ENCODE data around the gene C2.
"Not testable (repeated sequence)": the region's sequence is repeated elsewhere in the genome, so short reads cannot be mapped to it uniquely, and the experiment has no call there.

C2 gene

DNA sequence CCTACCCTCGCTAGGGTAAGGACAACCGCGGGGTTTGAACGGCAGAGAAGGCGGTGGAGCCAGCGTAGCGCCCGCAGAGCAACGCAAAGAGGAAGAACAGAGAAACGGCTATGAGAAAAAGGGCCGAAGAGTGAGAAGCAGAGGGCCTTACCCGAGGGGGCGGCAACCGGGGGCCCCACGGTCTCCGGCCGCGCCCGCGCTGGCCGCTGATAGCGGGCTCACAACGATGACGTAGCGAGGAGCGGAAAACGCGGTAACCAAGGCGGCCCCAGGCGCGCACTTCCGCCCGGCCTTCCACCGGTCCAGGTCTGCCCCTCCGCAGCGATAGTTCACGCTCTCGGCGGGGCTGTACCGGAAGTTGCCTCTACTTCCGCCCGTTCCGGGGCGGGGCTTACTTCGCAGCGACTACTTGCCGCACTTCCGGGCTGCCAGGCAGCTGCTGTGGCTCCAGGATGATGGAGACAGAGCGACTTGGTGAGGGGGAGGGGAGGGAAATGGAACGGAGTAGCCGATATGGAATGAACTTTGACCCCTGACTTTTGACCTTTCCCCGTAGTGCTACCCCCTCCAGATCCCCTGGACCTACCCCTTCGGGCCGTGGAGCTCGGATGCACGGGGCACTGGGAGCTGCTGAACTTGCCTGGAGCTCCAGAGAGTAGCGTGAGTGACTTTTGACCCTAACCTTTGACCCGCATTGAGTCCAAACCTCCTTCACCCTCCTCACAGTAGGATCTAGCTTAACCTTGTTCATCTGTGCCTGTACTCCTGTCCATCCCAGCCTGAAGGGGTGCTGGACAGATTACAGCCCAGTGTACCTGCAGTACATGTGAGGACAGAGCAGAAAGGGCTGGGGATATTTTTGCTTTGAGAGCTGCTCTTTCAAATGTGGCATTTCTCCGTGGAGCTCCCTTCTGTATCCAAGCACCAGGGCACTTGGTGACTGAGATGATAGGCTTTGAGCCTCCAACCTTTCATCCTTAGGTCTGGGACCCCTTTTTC lies 31.5 kb downstream of the C2 start, which contains the start of the genes NELFE and SKIC2:
NELFE (minus strand) TSS at position 231 of the 999 bp plus-strand sequence. CDS start 525 bp downstream, outside the sequence.
SKIC2 (plus strand) TSS at position 435 of the 999 bp plus-strand sequence; CDS start at position 453, 18 bp downstream.
- DNase-seq = peak; percentile 100

DNA sequence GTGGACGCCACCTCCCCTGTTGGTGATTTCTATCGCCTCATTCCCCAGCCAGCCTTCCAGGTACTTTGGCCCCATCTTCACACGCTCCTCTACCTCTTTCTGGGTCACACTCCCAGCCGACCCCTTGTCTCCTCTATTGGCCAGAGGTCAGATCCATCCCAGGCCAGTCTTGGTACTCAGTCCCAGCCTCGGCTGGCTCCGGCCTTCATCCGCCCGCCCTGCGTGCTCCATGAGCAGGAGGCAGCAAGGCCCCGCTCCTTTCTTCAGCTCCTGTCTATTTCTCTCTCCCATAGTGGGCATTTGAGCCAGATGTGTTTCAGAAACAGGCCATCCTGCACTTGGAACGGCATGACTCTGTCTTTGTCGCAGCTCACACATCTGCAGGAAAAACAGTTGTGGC lies 34.1 kb downstream of the C2 start:
- no peak for DNase-seq

DNA sequence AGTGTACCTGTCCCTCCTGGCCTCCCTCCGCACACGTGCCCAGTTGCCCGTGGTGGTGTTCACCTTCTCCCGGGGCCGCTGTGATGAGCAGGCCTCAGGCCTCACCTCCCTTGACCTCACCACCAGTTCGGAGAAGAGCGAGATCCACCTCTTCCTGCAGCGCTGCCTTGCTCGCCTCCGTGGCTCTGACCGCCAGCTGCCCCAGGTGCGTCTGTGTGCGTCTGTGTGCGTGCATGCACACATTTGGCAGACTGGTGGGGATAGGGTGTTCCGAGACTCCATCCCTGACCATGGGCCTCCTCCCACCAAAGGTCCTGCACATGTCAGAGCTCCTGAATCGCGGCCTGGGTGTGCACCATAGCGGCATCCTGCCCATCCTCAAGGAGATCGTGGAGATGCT lies 36.4 kb downstream of the C2 start:
- no peak for DNase-seq

DNA sequence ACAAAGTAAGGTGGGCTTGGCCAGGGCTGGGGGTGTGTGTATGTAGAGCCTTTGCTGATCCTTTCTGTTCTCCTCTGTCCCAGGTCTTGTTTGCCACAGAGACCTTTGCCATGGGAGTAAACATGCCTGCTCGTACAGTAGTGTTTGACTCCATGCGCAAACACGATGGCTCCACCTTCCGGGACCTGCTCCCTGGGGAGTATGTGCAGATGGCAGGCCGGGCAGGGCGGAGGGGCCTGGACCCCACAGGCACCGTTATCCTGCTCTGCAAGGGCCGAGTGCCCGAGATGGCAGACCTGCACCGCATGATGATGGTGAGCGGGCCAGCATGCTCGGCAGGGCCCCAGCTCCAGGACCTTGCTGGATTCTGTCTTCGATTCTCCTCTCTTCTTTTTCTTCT lies 38.2 kb downstream of the C2 start:
- DNase-seq = no peak

DNA sequence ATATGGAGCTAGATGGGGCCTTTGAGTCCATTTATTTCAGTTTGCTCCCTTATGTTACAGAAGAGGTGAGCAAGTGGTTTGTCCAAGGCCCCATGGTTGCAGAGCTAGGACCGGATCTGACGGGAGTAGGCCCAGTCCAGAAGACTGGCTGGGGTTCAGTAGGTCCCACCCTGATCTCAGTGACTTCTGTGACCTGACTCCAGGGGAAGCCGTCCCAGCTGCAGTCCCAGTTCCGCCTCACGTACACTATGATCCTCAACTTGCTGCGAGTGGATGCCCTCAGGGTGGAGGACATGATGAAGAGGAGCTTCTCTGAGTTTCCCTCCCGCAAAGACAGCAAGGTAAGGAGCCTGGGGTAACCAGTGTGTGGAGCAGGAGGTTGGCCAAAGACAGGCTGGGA lies 39.0 kb downstream of the C2 start:
- no peak for DNase-seq

DNA sequence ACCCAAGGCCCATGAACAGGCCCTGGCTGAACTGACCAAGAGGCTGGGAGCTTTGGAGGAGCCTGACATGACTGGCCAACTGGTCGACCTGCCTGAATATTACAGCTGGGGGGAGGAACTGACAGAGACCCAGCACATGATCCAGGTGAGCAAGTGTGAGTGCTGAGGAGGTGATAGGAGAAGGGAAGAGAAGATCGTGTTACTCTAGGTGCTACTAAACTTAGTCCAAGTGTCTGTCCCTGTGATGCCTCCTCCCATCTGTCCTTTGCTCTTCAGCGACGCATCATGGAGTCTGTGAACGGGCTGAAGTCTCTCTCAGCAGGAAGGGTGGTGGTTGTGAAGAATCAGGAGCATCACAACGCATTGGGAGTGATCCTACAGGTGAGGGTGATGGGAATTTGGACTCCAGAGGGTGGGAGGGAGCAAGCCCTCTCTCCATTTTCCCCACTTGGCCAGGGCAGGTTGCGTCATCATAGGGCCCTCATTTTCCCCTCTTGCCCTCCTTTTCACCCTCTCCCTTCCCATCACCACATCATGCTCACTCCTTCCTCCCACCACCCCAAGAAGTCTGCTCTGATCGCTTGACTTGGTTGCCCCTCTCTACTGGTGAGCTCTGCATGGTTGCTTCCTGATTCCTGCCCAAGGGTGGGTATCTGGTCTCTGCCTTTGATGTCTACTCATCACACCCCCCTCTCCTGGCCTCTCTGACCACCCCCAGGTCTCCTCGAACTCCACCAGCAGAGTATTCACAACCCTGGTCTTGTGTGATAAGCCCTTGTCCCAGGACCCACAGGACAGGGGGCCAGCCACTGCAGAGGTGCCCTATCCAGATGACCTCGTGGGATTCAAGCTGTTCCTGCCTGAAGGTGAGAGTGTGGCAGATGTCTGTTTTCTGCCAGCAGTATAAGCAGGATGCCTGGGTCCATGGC lies 39.7 kb downstream of the C2 start:
- DNase-seq = no peak

DNA sequence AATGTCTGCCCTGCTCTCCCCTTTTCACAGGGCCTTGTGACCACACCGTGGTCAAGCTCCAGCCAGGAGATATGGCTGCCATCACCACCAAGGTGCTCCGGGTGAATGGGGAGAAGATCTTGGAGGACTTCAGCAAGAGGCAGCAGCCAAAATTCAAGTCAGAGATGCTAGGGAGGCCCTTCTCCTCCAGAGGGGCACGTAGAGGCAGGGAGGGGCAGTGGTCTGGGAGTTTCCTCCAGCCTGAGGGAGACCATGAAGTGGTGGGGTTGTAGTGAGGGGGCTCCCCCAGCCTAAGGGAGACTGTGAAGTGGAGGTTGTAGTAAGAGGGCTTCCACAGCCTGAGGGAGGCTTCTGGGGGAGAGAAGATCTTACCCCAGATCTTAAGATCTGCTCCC lies 40.4 kb downstream of the C2 start:
- DNase-seq = no peak

DNA sequence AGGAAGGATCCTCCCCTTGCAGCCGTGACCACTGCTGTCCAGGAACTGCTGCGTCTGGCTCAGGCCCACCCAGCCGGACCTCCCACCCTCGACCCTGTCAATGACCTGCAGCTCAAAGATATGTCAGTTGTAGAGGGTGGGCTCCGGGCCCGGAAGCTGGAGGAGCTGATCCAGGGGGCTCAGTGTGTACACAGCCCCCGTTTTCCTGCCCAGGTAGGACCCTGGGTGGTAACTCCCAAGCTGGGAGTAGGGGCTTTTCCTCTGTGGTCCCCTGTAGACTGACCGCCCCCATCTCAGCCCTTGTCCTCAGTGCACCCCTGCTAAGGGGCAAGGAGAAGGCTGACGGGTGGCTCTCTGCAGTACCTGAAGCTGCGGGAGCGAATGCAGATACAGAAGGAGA lies 40.8 kb downstream of the C2 start:
- DNase-seq = no peak

DNA sequence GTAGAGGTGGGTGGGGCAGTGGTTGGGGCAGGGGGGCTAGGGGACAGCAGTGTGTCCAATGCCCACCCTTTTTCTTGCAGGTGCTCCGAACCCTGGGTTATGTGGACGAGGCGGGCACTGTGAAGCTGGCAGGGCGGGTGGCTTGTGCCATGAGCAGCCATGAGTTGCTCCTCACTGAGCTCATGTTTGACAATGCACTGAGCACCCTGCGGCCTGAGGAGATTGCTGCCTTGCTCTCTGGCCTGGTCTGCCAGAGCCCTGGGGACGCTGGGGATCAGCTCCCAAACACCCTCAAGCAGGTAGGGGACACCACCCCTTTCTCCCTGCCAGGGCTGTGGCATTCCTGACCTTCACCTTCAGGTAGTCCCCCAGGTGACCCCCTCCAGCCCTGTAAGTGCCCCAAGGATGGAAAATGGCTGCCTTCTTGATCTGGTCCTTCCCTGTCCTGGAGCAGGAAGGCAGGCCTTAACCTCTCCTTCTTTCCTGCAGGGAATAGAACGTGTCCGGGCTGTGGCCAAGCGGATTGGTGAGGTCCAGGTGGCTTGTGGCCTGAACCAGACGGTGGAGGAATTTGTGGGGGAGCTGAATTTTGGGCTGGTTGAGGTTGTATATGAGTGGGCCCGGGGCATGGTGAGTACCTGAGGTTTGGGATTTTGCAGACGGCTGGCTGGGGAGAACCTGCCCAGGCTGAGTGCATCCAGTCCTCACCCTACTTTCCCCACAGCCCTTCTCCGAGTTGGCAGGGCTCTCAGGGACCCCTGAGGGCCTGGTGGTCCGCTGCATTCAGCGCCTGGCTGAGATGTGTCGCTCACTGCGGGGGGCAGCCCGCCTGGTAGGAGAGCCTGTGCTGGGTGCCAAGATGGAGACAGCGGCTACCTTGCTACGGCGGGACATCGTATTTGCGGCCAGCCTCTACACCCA lies 41.5 kb downstream of the C2 start:
- no peak for DNase-seq

DNA sequence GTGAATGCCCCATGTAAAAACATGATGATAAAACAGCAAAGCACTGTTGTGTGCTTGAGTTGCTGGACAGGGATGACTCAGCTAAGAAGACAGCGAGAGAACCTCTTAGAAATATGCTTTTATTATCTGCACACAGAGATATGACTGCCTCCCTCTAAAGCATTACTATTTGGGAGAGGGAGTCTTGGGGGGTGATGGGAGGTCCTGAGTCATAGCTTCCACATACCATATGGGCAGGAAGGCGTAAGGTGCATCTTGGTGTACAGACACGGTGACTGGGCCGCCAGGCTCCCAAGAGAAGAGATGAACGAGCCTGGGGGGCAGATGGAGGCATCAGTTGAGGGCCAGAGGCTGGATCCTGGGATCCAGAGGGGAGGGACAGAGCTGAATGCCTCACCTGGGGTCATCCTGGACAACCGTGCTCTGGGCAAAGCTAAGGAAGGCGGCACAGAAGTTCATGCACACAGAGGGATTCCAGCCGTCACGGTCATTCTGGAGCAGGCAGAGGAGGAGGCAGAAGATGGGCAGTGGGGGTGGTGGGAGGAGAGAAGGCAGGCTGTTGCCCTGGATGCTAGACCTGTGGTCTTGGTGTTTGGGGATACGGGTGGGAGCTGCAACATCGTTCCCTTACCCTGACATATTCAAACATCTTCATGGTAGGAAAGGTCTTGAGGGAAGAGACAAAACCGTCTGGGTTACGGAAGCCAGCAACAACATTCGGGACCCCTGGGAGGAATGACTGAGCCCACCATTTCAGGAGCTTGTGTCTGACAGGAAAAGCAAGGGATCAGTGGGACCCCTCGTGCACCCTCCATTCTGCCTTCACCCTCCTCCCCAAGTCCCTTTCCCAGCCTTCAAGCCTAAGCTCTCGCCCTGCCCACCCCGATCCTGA lies 42.4 kb downstream of the C2 start:
- no peak for DNase-seq

DNA sequence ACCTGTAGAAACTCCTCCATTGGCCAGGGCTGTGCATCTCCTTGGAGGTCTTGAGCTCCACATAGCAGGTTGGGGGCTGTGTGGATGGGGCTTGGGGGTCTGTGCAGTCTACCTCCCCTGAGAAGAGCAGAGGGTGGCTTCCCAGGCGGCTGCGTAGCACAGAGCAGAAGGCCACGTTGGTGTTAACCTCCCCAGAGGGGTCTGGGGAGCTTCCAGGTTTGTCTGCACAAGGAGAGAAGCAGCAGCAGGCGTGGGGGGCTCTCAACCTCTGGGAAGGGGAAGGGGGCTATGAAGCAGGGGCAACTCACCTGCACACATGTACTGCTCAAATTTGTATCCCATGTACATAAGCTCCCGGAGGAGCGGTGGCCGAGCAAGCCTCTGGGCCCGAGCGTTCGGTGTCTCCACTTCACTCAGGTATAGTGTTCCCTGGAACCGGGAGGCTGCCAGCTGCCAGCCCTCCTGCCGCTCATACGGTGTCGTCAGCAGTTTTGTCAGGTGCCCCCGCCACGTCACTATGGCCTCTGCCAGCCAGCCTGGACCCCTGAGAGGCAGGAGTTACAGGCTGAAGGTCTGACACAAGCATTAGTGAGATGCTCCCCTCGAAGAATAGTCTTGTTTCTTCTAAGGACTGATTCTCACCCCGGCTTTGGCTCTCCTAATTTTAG lies 43.2 kb downstream of the C2 start:
- DNase-seq = no peak

DNA sequence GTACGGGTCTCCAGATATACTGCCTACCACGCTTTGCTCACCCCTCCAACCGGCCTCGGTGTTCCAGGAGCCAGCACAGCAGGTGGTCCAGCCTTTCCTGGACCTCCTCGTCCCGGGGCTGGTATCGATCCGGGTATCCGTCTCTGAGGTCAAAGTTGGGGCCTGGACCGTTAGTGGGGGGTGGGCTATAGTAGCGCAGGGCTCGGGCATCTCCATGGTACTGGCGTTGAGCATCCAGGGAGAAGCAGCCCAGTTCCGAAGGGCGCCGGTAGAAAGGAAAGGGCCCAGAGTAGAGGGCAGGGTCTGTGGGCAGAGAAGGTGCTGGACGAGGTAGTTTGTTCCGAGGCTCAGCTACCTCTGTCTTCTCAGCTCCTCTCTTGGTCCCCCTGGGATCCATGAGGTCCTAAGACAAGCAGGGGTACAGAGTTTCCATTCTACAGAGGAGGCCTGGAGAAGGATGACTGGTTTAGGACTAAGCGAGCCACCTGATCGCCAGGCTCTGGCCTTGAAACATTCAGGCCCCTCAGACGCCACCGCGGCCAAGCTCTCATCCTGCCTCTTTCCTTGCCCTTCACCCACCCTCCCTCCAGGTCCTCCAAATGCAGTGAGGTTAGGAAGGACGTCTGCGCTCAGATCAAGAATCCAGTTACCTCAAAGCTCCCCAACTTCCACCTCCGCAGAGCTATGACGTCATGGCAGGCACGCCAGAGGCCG lies 43.9 kb downstream of the C2 start:
- no peak for DNase-seq

DNA sequence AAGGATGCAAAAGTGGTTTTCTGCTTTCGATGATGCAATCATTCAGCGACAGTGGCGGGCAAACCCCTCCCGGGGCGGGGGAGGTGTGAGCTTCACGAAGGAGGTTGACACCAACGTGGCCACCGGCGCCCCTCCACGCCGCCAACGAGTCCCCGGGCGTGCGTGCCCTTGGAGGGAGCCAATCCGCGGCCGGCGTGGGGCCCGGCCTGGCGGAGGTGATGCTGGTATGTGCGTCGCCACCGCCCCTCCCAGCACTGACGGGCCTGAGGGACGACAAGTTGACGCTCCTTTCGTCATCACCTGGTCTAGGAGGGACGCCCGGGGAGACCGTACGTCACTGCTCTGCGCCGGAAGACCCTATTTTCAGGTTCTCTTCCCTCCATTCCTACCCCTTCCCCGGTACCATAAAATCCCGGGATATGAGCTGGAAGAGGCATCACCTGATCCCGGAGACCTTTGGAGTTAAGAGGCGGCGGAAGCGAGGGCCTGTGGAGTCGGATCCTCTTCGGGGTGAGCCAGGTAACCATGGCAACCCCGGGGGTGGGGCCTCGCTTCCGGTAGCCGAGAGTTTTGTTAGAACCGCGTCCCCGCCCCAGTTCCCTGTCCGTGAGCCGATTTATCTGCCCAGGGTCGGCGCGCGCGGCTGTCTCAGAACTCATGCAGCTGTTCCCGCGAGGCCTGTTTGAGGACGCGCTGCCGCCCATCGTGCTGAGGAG lies 44.6 kb downstream of the C2 start, which contains the start of gene DXO:
DXO (minus strand) TSS at position 146 of the 716 bp plus-strand sequence. CDS start 463 bp downstream, outside the sequence.
- peak; percentile 98 for DNase-seq

DNA sequence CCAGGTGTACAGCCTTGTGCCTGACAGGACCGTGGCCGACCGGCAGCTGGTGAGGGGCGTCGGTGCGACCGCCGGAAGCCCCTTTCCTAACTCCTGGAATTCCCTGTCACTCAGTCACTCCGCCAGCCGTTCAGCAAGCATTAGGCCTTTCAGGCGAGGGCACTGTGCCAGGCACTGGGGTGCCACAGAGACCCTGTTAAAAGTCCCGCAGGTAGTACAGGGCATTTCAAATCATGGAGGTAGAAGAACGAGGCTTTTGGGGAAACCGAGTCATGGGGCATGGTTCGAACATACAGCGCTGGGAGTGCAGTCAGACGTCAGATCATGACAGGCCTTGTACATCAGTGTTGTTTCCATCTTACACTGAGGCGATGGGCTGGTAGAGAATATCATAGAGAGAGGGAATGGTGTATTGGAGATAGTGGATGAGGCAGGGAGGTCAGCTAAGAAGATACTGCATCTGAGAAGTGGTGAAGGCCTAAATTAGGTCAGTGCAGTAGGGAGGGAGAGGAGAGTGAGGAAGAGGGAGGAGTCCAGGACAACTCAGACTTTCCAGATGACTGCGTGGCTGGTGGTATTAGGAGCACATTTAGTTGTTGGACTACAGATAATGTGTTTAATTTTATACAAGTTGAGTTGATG lies 45.3 kb downstream of the C2 start:
- peak; percentile 35 for DNase-seq

DNA sequence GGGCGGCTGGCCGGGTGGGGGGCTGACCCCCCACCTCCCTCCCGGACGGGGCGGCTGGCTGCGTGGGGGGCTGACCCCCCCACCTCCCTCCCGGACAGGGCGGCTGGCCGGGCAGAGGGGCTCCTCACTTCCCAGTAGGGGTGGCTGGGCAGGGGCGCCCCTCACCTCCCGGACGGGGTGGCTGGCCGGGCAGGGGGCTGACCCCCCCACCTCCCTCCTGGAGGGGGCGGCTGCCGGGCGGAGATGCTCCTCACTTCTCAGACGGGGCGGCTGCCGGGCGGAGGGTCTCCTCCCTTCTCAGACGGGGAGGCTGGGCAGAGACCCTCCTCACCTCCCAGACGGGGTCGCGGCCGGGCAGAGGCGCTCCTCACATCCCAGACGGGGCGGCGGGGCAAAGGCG lies 48.5 kb downstream of the C2 start:
- DNase-seq = not testable (repeated sequence)

DNA sequence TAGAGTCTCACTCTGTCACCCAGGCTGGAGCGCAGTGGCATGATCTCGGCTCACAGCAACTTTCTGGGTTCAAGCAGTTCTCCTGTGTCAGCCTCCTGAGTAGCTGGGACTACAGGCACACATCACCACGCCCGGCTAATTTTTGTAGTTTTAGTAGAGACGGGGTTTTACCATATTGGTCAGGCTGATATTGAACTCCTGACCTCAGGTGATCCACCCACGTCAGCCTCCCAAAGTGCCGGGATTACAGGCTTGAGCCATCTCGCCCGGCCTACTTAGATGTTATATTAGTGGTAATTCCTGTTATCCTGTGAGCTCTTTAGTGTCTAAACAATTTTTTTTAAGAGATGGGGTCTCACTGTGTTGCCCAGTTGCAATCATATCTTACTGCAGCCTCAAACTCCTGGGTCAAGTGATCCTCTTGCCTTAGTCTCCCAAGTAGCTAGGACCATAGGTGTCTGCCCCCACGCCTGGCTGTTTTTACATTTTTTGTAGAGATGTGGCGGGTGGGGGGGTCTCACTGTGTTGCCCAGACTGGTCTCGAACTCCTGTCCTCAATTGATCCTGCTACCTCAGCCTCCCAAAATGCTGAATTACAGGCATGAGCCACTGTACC lies 50.4 kb downstream of the C2 start:
- no peak for DNase-seq

DNA sequence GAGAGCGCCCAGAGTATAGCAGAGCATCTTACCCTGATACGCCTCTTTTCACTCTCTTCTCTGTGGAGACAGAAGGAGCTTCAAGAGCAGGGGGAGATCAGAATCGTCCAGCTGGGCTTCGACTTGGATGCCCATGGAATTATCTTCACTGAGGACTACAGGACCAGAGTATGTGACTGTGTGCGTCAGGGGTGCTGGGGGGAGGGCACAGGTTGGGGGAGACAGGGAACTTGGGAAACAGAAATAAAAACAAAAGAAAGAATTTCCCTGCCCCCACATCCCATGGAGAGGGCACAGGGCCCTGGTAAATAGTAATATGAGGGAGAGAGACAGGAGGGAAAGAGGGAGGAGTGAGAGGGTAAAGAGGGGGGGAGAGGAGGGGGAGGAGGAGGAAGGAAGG lies 51.3 kb downstream of the C2 start:
- no peak for DNase-seq

All from activated CD4-positive, alpha-beta T cell treated with anti-CD3 and anti-CD28 coated beads, Interleukin-2, Interleukin-6, amounts not matched to agents 100 ng/mL and 50 ng/mL, durations not matched to agents 16 hours and 8 hours (primary cell).